MM.1S (cell line): ENCODE measurements around the gene PAPPA.

Experiments used
- CTCF ChIP-seq: fragments of 300-600 bp; sonication (generic); IDR thresholded peaks from 2 replicates; pipeline ENCODE4 v1.5.1; 2016; ENCODE audit warnings: antibody characterized with exemption, low read length, mixed read lengths
- EZH2 ChIP-seq: fragments of 300-600 bp; sonication (generic); optimal IDR thresholded peaks from 2 replicates; pipeline ENCODE3; 2017; ENCODE audit warnings: low read depth, mild to moderate bottlenecking, antibody characterized with exemption, low read length, mixed read lengths
- EZH2phosphoT487 ChIP-seq: fragments of 300-600 bp; sonication (generic); IDR thresholded peaks from 2 replicates; pipeline ENCODE4 v1.6.1; 2018; ENCODE audit warnings: antibody characterized with exemption, low read length

GRCh38 chr9:116230051-116230632 lies 76.6 kb downstream of the PAPPA start:
- TF ChIP-seq CTCF (no peak), EZH2 (no peak), EZH2phosphoT487 (no peak)
